WTC11 (cell line): ENCODE data around the gene LMLN. TPM values are rescaled to one million over a fixed set of nuclear protein-coding genes. Genes with fewer than 3 reads are reported as not detected.

Experiments used
- ATAC-seq: fragments of 200-7000 bp; cut with Tn5 transposase; 2 replicates; pipeline ENCODE4 v1.10.0; 2021; ENCODE audit warnings: mild to moderate bottlenecking, moderate library complexity
- CTCF ChIA-PET: fragments of 300-600 bp; sonication (Branson Sonifier 250); formaldehyde crosslinking; loops from one replicate; lab custom pipeline; 2021; ENCODE audit warnings: antibody characterized with exemption; lab: Charles Lee
- POLR2A ChIA-PET: fragments of 350-600 bp; sonication (Branson Sonifier 250); formaldehyde crosslinking; loops from one replicate; lab custom pipeline; 2021; ENCODE audit warnings: antibody characterized with exemption; lab: Charles Lee
- DNase-seq: peaks from one replicate; pipeline ENCODE4 v3.0.0; 2021; ENCODE audit warnings: low spot score
- H3K27ac Mint-ChIP-seq: 2 replicates; pipeline ENCODE4 v1.8.0; 2021; ENCODE audit warnings: mixed read lengths
- H3K27me3 Mint-ChIP-seq: 2 replicates; pipeline ENCODE4 v1.8.0; 2021; ENCODE audit warnings: low read depth, mild to moderate bottlenecking, moderate library complexity, mixed read lengths
- H3K36me3 Mint-ChIP-seq: 2 replicates; pipeline ENCODE4 v1.8.0; 2021; ENCODE audit warnings: mixed read lengths
- H3K4me1 Mint-ChIP-seq: 2 replicates; pipeline ENCODE4 v1.8.0; 2022; ENCODE audit warnings: mixed read lengths
- H3K4me3 Mint-ChIP-seq: 2 replicates; pipeline ENCODE4 v1.8.0; 2021; ENCODE audit warnings: mild to moderate bottlenecking, moderate library complexity, mixed read lengths
- H3K9me3 Mint-ChIP-seq: 2 replicates; pipeline ENCODE4 v1.8.0; 2021; ENCODE audit warnings: mixed read lengths
- CBFB ChIP-seq: sonication (generic); formaldehyde crosslinking; IDR thresholded peaks from 2 replicates; pipeline ENCODE4 v1.8.1; 2022; ENCODE audit warnings: mild to moderate bottlenecking, low read depth, missing genetic modification reagents
- ETV6 ChIP-seq: sonication (generic); formaldehyde crosslinking; IDR thresholded peaks from 2 replicates; pipeline ENCODE4 v1.8.1; 2022; ENCODE audit warnings: mild to moderate bottlenecking, missing genetic modification reagents
- NFE2L1 ChIP-seq: sonication (generic); formaldehyde crosslinking; IDR thresholded peaks from 2 replicates; pipeline ENCODE4 v1.8.1; 2023; ENCODE audit warnings: missing genetic modification reagents
- NR1H2 ChIP-seq: sonication (generic); formaldehyde crosslinking; IDR thresholded peaks from 2 replicates; pipeline ENCODE4 v1.9.0; 2021; ENCODE audit warnings: mild to moderate bottlenecking, moderate library complexity, missing genetic modification reagents
- NR3C1 ChIP-seq: sonication (generic); formaldehyde crosslinking; conservative IDR thresholded peaks from 2 replicates; pipeline ENCODE4 v1.8.1; 2023; ENCODE audit warnings: low read depth, mild to moderate bottlenecking, missing genetic modification reagents
- OVOL2 ChIP-seq: fragments of 250-450 bp; sonication (Bioruptor Pico); IDR thresholded peaks from 2 replicates; pipeline ENCODE4 v1.9.0; 2021; ENCODE audit warnings: mild to moderate bottlenecking, borderline replicate concordance
- SMAD3 ChIP-seq: sonication (generic); formaldehyde crosslinking; IDR thresholded peaks from 2 replicates; pipeline ENCODE4 v1.8.0; 2022; ENCODE audit warnings: missing genetic modification reagents, mild to moderate bottlenecking, borderline replicate concordance
- SMAD4 ChIP-seq: sonication (generic); formaldehyde crosslinking; IDR thresholded peaks from 2 replicates; pipeline ENCODE4 v1.8.0; 2022; ENCODE audit warnings: mild to moderate bottlenecking, missing genetic modification reagents
- SOX15 ChIP-seq: fragments of 250-450 bp; sonication (Bioruptor Pico); IDR thresholded peaks from 2 replicates; pipeline ENCODE4 v1.9.0; 2021; ENCODE audit warnings: mild to moderate bottlenecking
- ZNF121 ChIP-seq: sonication (generic); formaldehyde crosslinking; IDR thresholded peaks from 2 replicates; pipeline ENCODE4 v1.8.0; 2023; ENCODE audit warnings: missing genetic modification reagents
- ZNF317 ChIP-seq: sonication (generic); formaldehyde crosslinking; IDR thresholded peaks from 2 replicates; pipeline ENCODE4 v1.8.1; 2023; ENCODE audit warnings: low read depth, mild to moderate bottlenecking, moderate library complexity, missing genetic modification reagents, borderline replicate concordance
- total RNA-seq: library from RNA; stranded (reverse); gene quantifications from 3 replicates; pipeline ENCODE4 v1.2.3, GENCODE V29; 2021
- TF ChIP-seq, protein P1 (sequence below): sonication (generic); formaldehyde crosslinking; IDR thresholded peaks from 2 replicates; pipeline ENCODE4 v1.8.1; 2023; ENCODE audit warnings: mild to moderate bottlenecking, missing genetic modification reagents
- TF ChIP-seq, protein P2 (sequence below): sonication (generic); formaldehyde crosslinking; IDR thresholded peaks from 2 replicates; pipeline ENCODE4 v1.8.0; 2022; ENCODE audit warnings: mild to moderate bottlenecking, missing genetic modification reagents
- TF ChIP-seq, protein P3 (sequence below): sonication (generic); formaldehyde crosslinking; IDR thresholded peaks from 2 replicates; pipeline ENCODE4 v1.8.1; 2022; ENCODE audit warnings: missing genetic modification reagents, borderline replicate concordance
- TF ChIP-seq, protein P4 (sequence below): sonication (generic); formaldehyde crosslinking; IDR thresholded peaks from 2 replicates; pipeline ENCODE4 v1.8.0; 2023; ENCODE audit warnings: missing genetic modification reagents, mild to moderate bottlenecking, borderline replicate concordance
- TF ChIP-seq, protein P5 (sequence below): sonication (generic); formaldehyde crosslinking; IDR thresholded peaks from 2 replicates; pipeline ENCODE4 v1.8.0; 2023; ENCODE audit warnings: missing genetic modification reagents
- TF ChIP-seq, protein P6 (sequence below): sonication (generic); formaldehyde crosslinking; IDR thresholded peaks from 2 replicates; pipeline ENCODE4 v1.8.1; 2023; ENCODE audit warnings: mild to moderate bottlenecking, missing genetic modification reagents, borderline replicate concordance
- TF ChIP-seq, protein P7 (sequence below): sonication (generic); formaldehyde crosslinking; IDR thresholded peaks from 2 replicates; pipeline ENCODE4 v1.8.1; 2023; ENCODE audit warnings: mild to moderate bottlenecking, missing genetic modification reagents

The LMLN gene
- total RNA-seq, 1 experiment from 2014 or later = 5.2 TPM

DNA sequence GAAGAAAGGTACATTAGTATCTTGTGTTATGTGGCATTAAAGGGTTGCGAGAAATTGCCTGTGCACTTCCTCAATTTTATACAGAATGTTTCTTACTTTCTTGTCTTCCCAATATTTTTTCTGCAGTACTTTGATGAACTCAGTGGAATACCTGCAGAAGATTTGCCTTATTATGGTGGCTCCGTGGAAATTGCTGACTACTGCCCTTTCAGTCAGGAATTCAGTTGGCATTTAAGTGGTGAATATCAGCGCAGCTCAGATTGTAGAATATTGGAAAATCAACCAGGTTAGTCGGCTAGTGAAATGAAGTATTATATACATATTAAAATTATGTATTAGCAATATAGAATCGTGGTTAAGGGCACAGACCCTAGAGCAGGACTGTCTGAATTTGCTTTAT, 61.3 kb downstream of the LMLN start (continued):
- TF ChIP-seq, protein P1, sequence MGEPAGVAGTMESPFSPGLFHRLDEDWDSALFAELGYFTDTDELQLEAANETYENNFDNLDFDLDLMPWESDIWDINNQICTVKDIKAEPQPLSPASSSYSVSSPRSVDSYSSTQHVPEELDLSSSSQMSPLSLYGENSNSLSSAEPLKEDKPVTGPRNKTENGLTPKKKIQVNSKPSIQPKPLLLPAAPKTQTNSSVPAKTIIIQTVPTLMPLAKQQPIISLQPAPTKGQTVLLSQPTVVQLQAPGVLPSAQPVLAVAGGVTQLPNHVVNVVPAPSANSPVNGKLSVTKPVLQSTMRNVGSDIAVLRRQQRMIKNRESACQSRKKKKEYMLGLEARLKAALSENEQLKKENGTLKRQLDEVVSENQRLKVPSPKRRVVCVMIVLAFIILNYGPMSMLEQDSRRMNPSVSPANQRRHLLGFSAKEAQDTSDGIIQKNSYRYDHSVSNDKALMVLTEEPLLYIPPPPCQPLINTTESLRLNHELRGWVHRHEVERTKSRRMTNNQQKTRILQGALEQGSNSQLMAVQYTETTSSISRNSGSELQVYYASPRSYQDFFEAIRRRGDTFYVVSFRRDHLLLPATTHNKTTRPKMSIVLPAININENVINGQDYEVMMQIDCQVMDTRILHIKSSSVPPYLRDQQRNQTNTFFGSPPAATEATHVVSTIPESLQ (CRISPR knock-in tag) = no peak

DNA sequence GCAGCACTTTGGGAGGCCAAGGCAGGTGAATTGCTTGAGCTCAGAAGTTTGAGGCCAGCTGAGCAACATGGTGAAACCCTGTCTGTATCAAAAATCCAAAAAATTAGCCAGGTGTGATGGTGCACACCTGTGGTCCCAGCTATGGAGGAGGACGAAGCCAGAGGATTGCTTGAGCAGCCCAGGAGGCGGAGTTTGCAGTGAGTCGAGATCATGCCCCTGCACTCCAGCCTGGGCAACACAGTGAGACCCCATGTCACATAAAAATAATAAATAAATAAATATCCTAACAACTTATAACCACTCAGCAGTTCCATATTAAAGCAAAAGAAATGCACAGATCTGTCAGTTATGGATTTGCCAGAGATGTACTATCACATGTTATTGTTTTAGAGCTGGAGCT, 62.6 kb downstream of the LMLN start:
- H3K9me3 Mint-ChIP-seq = no peaks in the 10 kb centered on the region
- no peaks in the 10 kb centered on the region for H3K36me3 Mint-ChIP-seq
- no peak for ATAC-seq
- ChIA-PET POLR2A (no interaction called here), CTCF (interaction anchor here (1.9 kb wide), 1 partner anchor 28 kb away, joined by 6 read pairs; no protein-coding TSS in a partner anchor)
- no peak overlapping the region for H3K4me3 Mint-ChIP-seq
- TF ChIP-seq NR1H2 (CRISPR knock-in tag) = no peak
- no peak for TF ChIP-seq ETV6 (CRISPR knock-in tag)
- 0 out of 2 replicates have a peak, but pooled peaks have one; percentile 38 for TF ChIP-seq ZNF121 (CRISPR knock-in tag)
- TF ChIP-seq, protein P2, sequence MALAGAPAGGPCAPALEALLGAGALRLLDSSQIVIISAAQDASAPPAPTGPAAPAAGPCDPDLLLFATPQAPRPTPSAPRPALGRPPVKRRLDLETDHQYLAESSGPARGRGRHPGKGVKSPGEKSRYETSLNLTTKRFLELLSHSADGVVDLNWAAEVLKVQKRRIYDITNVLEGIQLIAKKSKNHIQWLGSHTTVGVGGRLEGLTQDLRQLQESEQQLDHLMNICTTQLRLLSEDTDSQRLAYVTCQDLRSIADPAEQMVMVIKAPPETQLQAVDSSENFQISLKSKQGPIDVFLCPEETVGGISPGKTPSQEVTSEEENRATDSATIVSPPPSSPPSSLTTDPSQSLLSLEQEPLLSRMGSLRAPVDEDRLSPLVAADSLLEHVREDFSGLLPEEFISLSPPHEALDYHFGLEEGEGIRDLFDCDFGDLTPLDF = no peak
- no peaks in the 10 kb centered on the region for H3K27me3 Mint-ChIP-seq
- DNase-seq = no peak
- H3K4me1 Mint-ChIP-seq = no peaks in the 10 kb centered on the region
- H3K27ac Mint-ChIP-seq = no peak overlapping the region

DNA sequence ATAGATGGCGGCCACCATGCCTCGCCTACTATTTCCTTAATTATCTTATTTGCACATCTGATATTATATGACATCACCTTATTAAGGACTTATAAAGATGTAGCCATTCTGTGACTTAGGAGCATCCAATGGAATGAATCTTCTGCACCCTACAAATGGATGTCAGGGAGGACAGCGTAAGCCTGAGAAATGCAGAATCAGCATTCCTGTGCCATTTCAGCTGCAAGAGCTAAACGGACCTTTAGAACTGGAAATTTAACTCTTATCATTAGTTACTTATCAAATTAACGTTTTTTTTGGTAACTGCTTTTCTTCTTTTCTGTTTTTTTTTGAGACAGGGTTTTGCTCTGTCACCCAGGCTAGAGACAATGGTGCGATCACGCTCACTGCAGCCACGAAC, 65.6 kb downstream of the LMLN start:
- TF ChIP-seq SMAD4 (CRISPR knock-in tag) (no peak), ZNF317 (no peak), SOX15 (no peak), NFE2L1 (CRISPR knock-in tag) (no peak), CBFB (CRISPR knock-in tag) (no peak), ZNF121 (CRISPR knock-in tag) (no peak), SMAD3 (CRISPR knock-in tag) (no peak), NR3C1 (no peak), OVOL2 (CRISPR knock-in tag) (no peak)
- TF ChIP-seq, protein P3, sequence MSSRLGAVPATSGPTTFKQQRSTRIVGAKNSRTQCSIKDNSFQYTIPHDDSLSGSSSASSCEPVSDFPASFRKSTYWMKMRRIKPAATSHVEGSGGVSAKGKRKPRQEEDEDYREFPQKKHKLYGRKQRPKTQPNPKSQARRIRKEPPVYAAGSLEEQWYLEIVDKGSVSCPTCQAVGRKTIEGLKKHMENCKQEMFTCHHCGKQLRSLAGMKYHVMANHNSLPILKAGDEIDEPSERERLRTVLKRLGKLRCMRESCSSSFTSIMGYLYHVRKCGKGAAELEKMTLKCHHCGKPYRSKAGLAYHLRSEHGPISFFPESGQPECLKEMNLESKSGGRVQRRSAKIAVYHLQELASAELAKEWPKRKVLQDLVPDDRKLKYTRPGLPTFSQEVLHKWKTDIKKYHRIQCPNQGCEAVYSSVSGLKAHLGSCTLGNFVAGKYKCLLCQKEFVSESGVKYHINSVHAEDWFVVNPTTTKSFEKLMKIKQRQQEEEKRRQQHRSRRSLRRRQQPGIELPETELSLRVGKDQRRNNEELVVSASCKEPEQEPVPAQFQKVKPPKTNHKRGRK (CRISPR knock-in tag) = no peak
- TF ChIP-seq, protein P4, sequence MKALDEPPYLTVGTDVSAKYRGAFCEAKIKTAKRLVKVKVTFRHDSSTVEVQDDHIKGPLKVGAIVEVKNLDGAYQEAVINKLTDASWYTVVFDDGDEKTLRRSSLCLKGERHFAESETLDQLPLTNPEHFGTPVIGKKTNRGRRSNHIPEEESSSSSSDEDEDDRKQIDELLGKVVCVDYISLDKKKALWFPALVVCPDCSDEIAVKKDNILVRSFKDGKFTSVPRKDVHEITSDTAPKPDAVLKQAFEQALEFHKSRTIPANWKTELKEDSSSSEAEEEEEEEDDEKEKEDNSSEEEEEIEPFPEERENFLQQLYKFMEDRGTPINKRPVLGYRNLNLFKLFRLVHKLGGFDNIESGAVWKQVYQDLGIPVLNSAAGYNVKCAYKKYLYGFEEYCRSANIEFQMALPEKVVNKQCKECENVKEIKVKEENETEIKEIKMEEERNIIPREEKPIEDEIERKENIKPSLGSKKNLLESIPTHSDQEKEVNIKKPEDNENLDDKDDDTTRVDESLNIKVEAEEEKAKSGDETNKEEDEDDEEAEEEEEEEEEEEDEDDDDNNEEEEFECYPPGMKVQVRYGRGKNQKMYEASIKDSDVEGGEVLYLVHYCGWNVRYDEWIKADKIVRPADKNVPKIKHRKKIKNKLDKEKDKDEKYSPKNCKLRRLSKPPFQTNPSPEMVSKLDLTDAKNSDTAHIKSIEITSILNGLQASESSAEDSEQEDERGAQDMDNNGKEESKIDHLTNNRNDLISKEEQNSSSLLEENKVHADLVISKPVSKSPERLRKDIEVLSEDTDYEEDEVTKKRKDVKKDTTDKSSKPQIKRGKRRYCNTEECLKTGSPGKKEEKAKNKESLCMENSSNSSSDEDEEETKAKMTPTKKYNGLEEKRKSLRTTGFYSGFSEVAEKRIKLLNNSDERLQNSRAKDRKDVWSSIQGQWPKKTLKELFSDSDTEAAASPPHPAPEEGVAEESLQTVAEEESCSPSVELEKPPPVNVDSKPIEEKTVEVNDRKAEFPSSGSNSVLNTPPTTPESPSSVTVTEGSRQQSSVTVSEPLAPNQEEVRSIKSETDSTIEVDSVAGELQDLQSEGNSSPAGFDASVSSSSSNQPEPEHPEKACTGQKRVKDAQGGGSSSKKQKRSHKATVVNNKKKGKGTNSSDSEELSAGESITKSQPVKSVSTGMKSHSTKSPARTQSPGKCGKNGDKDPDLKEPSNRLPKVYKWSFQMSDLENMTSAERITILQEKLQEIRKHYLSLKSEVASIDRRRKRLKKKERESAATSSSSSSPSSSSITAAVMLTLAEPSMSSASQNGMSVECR (CRISPR knock-in tag) = no peak
- TF ChIP-seq, protein P5, sequence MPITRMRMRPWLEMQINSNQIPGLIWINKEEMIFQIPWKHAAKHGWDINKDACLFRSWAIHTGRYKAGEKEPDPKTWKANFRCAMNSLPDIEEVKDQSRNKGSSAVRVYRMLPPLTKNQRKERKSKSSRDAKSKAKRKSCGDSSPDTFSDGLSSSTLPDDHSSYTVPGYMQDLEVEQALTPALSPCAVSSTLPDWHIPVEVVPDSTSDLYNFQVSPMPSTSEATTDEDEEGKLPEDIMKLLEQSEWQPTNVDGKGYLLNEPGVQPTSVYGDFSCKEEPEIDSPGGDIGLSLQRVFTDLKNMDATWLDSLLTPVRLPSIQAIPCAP (CRISPR knock-in tag) = no peak
- TF ChIP-seq, protein P6, sequence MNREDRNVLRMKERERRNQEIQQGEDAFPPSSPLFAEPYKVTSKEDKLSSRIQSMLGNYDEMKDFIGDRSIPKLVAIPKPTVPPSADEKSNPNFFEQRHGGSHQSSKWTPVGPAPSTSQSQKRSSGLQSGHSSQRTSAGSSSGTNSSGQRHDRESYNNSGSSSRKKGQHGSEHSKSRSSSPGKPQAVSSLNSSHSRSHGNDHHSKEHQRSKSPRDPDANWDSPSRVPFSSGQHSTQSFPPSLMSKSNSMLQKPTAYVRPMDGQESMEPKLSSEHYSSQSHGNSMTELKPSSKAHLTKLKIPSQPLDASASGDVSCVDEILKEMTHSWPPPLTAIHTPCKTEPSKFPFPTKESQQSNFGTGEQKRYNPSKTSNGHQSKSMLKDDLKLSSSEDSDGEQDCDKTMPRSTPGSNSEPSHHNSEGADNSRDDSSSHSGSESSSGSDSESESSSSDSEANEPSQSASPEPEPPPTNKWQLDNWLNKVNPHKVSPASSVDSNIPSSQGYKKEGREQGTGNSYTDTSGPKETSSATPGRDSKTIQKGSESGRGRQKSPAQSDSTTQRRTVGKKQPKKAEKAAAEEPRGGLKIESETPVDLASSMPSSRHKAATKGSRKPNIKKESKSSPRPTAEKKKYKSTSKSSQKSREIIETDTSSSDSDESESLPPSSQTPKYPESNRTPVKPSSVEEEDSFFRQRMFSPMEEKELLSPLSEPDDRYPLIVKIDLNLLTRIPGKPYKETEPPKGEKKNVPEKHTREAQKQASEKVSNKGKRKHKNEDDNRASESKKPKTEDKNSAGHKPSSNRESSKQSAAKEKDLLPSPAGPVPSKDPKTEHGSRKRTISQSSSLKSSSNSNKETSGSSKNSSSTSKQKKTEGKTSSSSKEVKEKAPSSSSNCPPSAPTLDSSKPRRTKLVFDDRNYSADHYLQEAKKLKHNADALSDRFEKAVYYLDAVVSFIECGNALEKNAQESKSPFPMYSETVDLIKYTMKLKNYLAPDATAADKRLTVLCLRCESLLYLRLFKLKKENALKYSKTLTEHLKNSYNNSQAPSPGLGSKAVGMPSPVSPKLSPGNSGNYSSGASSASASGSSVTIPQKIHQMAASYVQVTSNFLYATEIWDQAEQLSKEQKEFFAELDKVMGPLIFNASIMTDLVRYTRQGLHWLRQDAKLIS = no peak
- TF ChIP-seq, protein P7, sequence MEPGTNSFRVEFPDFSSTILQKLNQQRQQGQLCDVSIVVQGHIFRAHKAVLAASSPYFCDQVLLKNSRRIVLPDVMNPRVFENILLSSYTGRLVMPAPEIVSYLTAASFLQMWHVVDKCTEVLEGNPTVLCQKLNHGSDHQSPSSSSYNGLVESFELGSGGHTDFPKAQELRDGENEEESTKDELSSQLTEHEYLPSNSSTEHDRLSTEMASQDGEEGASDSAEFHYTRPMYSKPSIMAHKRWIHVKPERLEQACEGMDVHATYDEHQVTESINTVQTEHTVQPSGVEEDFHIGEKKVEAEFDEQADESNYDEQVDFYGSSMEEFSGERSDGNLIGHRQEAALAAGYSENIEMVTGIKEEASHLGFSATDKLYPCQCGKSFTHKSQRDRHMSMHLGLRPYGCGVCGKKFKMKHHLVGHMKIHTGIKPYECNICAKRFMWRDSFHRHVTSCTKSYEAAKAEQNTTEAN = no peak
- TF ChIP-seq, all 79 proteins: peak for 0
- POLR2A ChIA-PET = no interaction called here
- Mint-ChIP-seq H3K27ac (no peak overlapping the region), H3K4me3 (no peak overlapping the region), H3K36me3 (no peaks in the 10 kb centered on the region), H3K27me3 (no peaks in the 10 kb centered on the region), H3K9me3 (no peaks in the 10 kb centered on the region), H3K4me1 (no peaks in the 10 kb centered on the region)
- DNase-seq = no peak
- ATAC-seq = no peak
- CTCF ChIA-PET = no interaction called here
